ENCODE results near the gene MAP1B.
A peak's percentile ranks its signal among the peaks of the same experiment; 100 is the strongest.

MAP1B gene

GRCh38 chr5:72245951-72246532 lies 138.8 kb downstream of the MAP1B start:
- no peak for DNase-seq

- no peak for DNase-seq
Measured at GRCh38 chr5:72246954-72247442, 139.7 kb downstream of the MAP1B start.

GRCh38 chr5:72248410-72248981 lies 141.2 kb downstream of the MAP1B start:
- DNase-seq, result peak in 12 of 56 donors; percentile 9 to 53 (median 28)

DNA sequence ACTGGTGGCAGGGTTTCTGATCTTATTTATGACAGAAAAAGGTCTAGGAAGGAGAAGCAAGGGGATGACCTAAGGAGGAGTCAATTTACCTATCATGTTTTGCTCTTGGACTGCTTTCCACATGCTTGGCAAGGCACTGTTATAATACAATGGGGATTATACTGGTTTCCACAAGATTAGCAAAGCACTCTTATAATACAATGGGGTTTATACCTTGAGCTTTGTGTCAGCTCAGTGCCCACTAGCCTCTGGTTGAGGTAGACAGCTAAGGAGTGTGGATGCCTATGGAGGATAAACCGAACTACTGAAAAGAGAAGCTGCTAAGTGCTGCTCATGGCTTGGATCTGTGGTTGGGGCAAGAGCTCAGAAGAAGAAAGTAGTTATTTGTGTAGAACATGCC lies 144.1 kb downstream of the MAP1B start:
- DNase-seq, result no peak

- DNase-seq, result no peak
Measured at GRCh38 chr5:72252008-72252407, 144.7 kb downstream of the MAP1B start.

GRCh38 chr5:72252574-72253155 lies 145.4 kb downstream of the MAP1B start:
- DNase-seq, result no peak

- no peak for DNase-seq
Measured at GRCh38 chr5:72255237-72255636, 148.0 kb downstream of the MAP1B start.

DNA sequence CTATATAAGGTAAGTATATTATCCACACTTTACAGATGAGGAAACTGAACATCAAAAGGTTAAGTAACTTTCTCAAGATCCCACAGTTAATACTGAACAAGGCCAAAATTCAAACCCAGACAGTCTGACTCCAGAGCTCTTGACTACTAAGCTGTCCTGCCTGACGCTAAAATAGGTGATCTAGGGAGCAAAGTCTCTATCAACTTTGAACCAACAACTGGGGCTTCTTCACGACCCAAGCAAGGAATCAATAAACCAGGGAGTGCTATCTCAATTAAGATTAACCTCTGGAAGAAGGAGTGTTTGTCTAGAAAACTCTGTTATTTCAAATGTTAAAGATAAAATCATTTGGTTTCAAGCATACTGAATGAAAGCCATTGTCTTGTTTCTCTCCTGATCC lies 148.4 kb downstream of the MAP1B start:
- no peak for DNase-seq

- DNase-seq, result no peak
Measured at GRCh38 chr5:72256536-72256935, 149.3 kb downstream of the MAP1B start.
